GM12878 (cell line): Measurements from ENCODE around the gene MMP12. TPM values are rescaled to one million over a fixed set of nuclear protein-coding genes. Genes with fewer than 3 reads are reported as not detected.

Source experiments
- ATAC-seq: fragments of 200-7000 bp; cut with Tn5 transposase; 3 replicates; pipeline ENCODE4 v1.9.1; 2020; ENCODE audit warnings: mild to moderate bottlenecking, moderate library complexity
- BruUV-seq: library from RNA; stranded (reverse); fragments of 400-500 nt; replicated peaks from 2 replicates; lab custom pipeline; 2021; lab: Mats Ljungman, UMichigan
- CTCF ChIA-PET: fragments of 300-600 bp; sonication (Branson Sonifier 250); formaldehyde crosslinking; extraction: SDS; loops from one replicate; lab custom pipeline; 2021; ENCODE audit warnings: inconsistent platforms; lab: Yijun Ruan, JAX
- POLR2A ChIA-PET: fragments of 350-600 bp; formaldehyde crosslinking; extraction: SDS; loops from one replicate; lab custom pipeline; 2021; ENCODE audit warnings: inconsistent platforms; lab: Charles Lee
- RAD21 ChIA-PET: fragments of 300-600 bp; sonication (Branson Sonifier 250); formaldehyde crosslinking; loops from one replicate; lab custom pipeline; 2023; ENCODE audit warnings: antibody characterized with exemption; ENCODE audit not compliant: unreplicated experiment; lab: Charles Lee
- SMC1A ChIA-PET: fragments of 300-600 bp; sonication (Branson Sonifier 250); formaldehyde crosslinking; loops from one replicate; lab custom pipeline; 2023; ENCODE audit not compliant: unreplicated experiment, uncharacterized antibody; lab: Charles Lee
- DNase-seq: peaks from one replicate; pipeline ENCODE4 v3.0.0-alpha.2; 2011; ENCODE audit warnings: low read depth, low spot score
- FAIRE-seq: peaks from 3 replicates; lab custom pipeline; 2011; peaks lifted over from hg19 to GRCh38; lab: Jason Lieb, UNC
- H2AFZ ChIP-seq: 2 replicates; pipeline ENCODE4 v1.6.0; 2011; ENCODE audit warnings: low read depth, low read length, control low read depth; ENCODE audit not compliant: control insufficient read depth
- H3K27ac ChIP-seq: 2 replicates; pipeline ENCODE4 v1.5.1; 2011; ENCODE audit warnings: control low read depth; ENCODE audit not compliant: control insufficient read depth, insufficient read depth
- H3K27me3 ChIP-seq, 2 experiments: replicated peaks in 1 of 2; 2 replicates each; pipeline versions ENCODE4 v1.6.0 to v1.6.1; 2011; ENCODE audit warnings: low read length in 1 of 2; ENCODE audit not compliant: control insufficient read depth in 2 of 2, insufficient read depth in 2 of 2
- H3K36me3 ChIP-seq, 2 experiments: 2 replicates each; pipeline ENCODE4 v1.5.1; 2011; ENCODE audit warnings: low read length in 1 of 2; ENCODE audit not compliant: control insufficient read depth in 2 of 2, insufficient read depth in 2 of 2
- H3K4me1 ChIP-seq: 2 replicates; pipeline ENCODE4 v1.6.1; 2011; ENCODE audit warnings: mild to moderate bottlenecking, low read length, moderate library complexity, mixed read lengths; ENCODE audit not compliant: control insufficient read depth, insufficient read depth
- H3K4me2 ChIP-seq: 2 replicates; pipeline ENCODE4 v1.6.0; 2011; ENCODE audit warnings: control low read depth; ENCODE audit not compliant: control insufficient read depth, insufficient read depth
- H3K4me3 ChIP-seq: fragments of 200-600 bp; sonication (generic); 2 replicates; pipeline ENCODE4 v1.5.1; 2016
- H3K79me2 ChIP-seq: 2 replicates; pipeline ENCODE4 v1.6.0; 2011; ENCODE audit warnings: low read length; ENCODE audit not compliant: control insufficient read depth, insufficient read depth
- H3K9ac ChIP-seq: 2 replicates; pipeline ENCODE4 v1.8.0; 2011; ENCODE audit warnings: low read length, control low read depth, mixed read lengths; ENCODE audit not compliant: control insufficient read depth, insufficient read depth
- H3K9me3 ChIP-seq: replicated peaks from 3 replicates; pipeline ENCODE4 v1.5.1; 2011; ENCODE audit warnings: mild to moderate bottlenecking, low read length; ENCODE audit not compliant: control insufficient read depth, insufficient read depth
- H4K20me1 ChIP-seq: 2 replicates; pipeline ENCODE4 v1.6.0; 2011; ENCODE audit not compliant: control insufficient read depth, insufficient read depth
- ASH2L ChIP-seq: fragments of 300-600, 200-600 bp; sonication (generic); IDR thresholded peaks from 2 replicates; pipeline ENCODE4 v1.6.1; 2017; ENCODE audit warnings: low read depth, mild to moderate bottlenecking, borderline replicate concordance
- FOXM1 ChIP-seq: IDR thresholded peaks from 2 replicates; pipeline ENCODE4 v1.6.1; 2012; ENCODE audit warnings: low read depth, mild to moderate bottlenecking, inconsistent platforms, low read length, moderate library complexity
- MTA3 ChIP-seq: IDR thresholded peaks from 2 replicates; pipeline ENCODE4 v1.6.1; 2012; ENCODE audit warnings: low read length, inconsistent platforms, borderline replicate concordance
- NBN ChIP-seq: fragments of 450-650 bp; IDR thresholded peaks from 2 replicates; pipeline ENCODE4 v1.6.1; 2016
- RCOR1 ChIP-seq: conservative IDR thresholded peaks from 2 replicates; pipeline ENCODE4 v1.6.1; 2012; ENCODE audit warnings: low read depth, low read length, improper control_type of control experiment
- RELA ChIP-seq: fragments of 450-650 bp; IDR thresholded peaks from 2 replicates; pipeline ENCODE4 v1.8.0; 2014; ENCODE audit warnings: borderline replicate concordance; ENCODE audit not compliant: partially characterized antibody
- RFX5 ChIP-seq: IDR thresholded peaks from 2 replicates; pipeline ENCODE4 v1.6.1; 2011; ENCODE audit warnings: low read depth, low read length, improper control_type of control experiment
- SMC3 ChIP-seq: IDR thresholded peaks from 2 replicates; pipeline ENCODE4 v1.6.1; 2011; ENCODE audit warnings: low read length, improper control_type of control experiment, borderline replicate concordance
- SRF ChIP-seq, 2 experiments: IDR thresholded peaks; 2 replicates each; pipeline ENCODE4 v1.6.1; 2011; ENCODE audit warnings: low read depth in 2 of 2, low read length in 2 of 2, mild to moderate bottlenecking in 1 of 2, moderate library complexity in 1 of 2
- ZBED1 ChIP-seq: IDR thresholded peaks from 2 replicates; pipeline ENCODE4 v1.6.1; 2016; ENCODE audit warnings: borderline replicate concordance
- ZSCAN29 ChIP-seq: fragments of 450-650 bp; IDR thresholded peaks from 2 replicates; pipeline ENCODE4 v1.6.1; 2017; ENCODE audit warnings: mild to moderate bottlenecking, moderate library complexity
- WGBS: methylation state at CpG from one replicate; pipeline ENCODE4 v1.1.6; 2016; ENCODE audit warnings: low lambda C conversion rate; ENCODE audit not compliant: insufficient replicate concordance, insufficient coverage; ENCODE audit errors: missing lambda C conversion rate; 5-methylcytosine and 5-hydroxymethylcytosine counted together
- in situ Hi-C: fragments of 300-500 bp; cut with MboI; formaldehyde crosslinking; loops from 9 replicates; pipeline ENCODE4 v1.14.3; 2018; ENCODE audit warnings: mixed read lengths
- intact Hi-C: fragments of 100-400 bp; cut with micrococcal nuclease; formaldehyde crosslinking; loops from one replicate; pipeline ENCODE4 v1.14.2; 2022; ENCODE audit not compliant: unreplicated experiment
- polyA plus RNA-seq, 11 experiments: library from polyadenylated mRNA; depleted of rRNA in 4 of 11; unstranded in 6 of 11; stranded (reverse) in 5 of 11; fragments of >200 nt; fragmentation: Nextera tagmentation in 4 of 11; fragmentation: Illumina TruSeq in 1 of 11; extraction: Ambion mirVana in 4 of 11; extraction: Trizol in 1 of 11; gene quantifications; 1 replicate in 1 of 11; 2 replicates in 10 of 11; pipeline versions ENCODE4 v1.2.1 to v1.2.3, GENCODE V29; 2011 to 2016; ENCODE audit warnings: inconsistent platforms in 2 of 11, missing spikeins in 2 of 11, low read depth in 1 of 11
- total RNA-seq, 4 experiments: library from RNA; depleted of rRNA in 3 of 4; stranded (reverse); fragments of >200 nt in 3 of 4; fragmentation: Illumina TruSeq in 1 of 4; extraction: Trizol in 1 of 4; gene quantifications; 2 replicates each; pipeline versions ENCODE4 v1.2.1 to v1.2.3, GENCODE V29; 2013 to 2021
- TF ChIP-seq, protein P1 (sequence below): fragments of 450-650 bp; IDR thresholded peaks from 2 replicates; pipeline ENCODE4 v1.6.1; 2018; ENCODE audit warnings: mild to moderate bottlenecking, low read depth, moderate library complexity; ENCODE audit not compliant: partially characterized antibody
- TF ChIP-seq, protein P2 (sequence below): fragments of 450-650 bp; formaldehyde crosslinking; IDR thresholded peaks from 2 replicates; pipeline ENCODE4 v1.5.0; 2022; ENCODE audit warnings: mild to moderate bottlenecking, missing genetic modification characterization
- TF ChIP-seq, protein P3 (sequence below): IDR thresholded peaks from 2 replicates; pipeline ENCODE4 v1.6.1; 2012; ENCODE audit warnings: low read depth, low read length, improper control_type of control experiment
- TF ChIP-seq, protein P4 (sequence below): IDR thresholded peaks from 2 replicates; pipeline ENCODE4 v1.6.1; 2012; ENCODE audit warnings: low read length, inconsistent platforms

The MMP12 gene
- total and polyA plus RNA-seq, 10 of the 15 experiments (the other 5 are each of a cell fraction or from before 2014, with no cell fraction given), result 0.14 TPM; not detected in 9

DNA sequence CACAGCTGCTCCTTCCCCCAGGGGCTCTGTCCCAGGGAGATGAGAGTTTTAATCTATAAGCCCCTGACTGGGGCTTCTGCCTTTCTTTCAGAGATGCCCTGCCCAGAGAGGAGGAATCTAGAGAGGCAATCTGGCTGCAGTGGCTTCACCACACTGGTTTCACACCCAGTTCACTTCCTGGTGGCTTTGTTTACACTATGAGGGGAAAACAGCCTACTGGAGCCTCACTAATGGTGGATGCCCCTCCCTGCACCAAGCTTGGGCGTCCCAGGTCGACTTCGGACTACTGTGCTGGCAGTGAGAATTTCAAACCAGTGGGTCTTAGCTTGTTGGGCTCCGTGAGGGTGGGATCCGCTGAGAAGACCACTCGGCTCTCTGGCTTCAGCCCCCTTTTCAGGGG is 55.3 kb downstream of the MMP12 start (continued):
- TF ChIP-seq, protein P1, sequence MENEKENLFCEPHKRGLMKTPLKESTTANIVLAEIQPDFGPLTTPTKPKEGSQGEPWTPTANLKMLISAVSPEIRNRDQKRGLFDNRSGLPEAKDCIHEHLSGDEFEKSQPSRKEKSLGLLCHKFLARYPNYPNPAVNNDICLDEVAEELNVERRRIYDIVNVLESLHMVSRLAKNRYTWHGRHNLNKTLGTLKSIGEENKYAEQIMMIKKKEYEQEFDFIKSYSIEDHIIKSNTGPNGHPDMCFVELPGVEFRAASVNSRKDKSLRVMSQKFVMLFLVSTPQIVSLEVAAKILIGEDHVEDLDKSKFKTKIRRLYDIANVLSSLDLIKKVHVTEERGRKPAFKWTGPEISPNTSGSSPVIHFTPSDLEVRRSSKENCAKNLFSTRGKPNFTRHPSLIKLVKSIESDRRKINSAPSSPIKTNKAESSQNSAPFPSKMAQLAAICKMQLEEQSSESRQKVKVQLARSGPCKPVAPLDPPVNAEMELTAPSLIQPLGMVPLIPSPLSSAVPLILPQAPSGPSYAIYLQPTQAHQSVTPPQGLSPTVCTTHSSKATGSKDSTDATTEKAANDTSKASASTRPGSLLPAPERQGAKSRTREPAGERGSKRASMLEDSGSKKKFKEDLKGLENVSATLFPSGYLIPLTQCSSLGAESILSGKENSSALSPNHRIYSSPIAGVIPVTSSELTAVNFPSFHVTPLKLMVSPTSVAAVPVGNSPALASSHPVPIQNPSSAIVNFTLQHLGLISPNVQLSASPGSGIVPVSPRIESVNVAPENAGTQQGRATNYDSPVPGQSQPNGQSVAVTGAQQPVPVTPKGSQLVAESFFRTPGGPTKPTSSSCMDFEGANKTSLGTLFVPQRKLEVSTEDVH, result no peak
- no peak for TF ChIP-seq RFX5

DNA sequence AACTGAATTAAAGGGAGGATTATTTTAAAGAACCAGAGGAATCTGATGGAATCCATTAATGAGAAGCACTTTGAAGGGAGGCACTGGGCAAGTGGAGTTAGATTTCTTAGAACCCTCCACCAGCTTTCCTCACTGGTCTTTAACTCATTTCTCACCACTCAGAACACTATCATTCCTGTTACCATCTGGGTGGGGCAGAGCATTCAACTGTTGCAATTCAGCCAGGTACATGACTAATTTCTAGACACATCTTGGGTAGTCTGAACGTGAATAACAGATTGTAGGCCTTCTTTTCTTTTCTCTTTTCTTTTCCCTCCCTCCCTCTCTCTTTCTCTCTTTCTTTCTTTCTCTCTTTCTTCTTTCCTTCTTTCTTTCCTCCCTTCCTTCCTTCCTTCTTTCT is 61.3 kb downstream of the MMP12 start:
- intact Hi-C loops, result no loop called here
- in situ Hi-C loops, result no loop called here
- BruUV-seq, result no TSS peak

More for the DNA sequence above, 61.3 kb downstream of the MMP12 start:
- Histone ChIP-seq H3K9me3 (no peaks in the 10 kb centered on the region), H2AFZ (no peak overlapping the region), H3K79me2 (no peaks in the 10 kb centered on the region), H3K27me3 (peaks cover 0 to 2% of the 10 kb centered on the region in 2 experiments; a peak in 1 of 4 replicates), H3K4me2 (no peak overlapping the region), H3K9ac (no peak overlapping the region), H4K20me1 (no peaks in the 10 kb centered on the region), H3K36me3 (no peaks in the 10 kb centered on the region), H3K27ac (no peak overlapping the region), H3K4me3 (no peak overlapping the region), H3K4me1 (no peaks in the 10 kb centered on the region)
- POLR2A ChIA-PET, result no interaction called here
- no peak for ATAC-seq
- RAD21 ChIA-PET, result no interaction called here
- 0% methylated on average over 1 of the region's 1 CpG for WGBS
- CTCF ChIA-PET, result no interaction called here
- no peak for FAIRE-seq
- TF ChIP-seq RCOR1, result no peak
- TF ChIP-seq, protein P2, sequence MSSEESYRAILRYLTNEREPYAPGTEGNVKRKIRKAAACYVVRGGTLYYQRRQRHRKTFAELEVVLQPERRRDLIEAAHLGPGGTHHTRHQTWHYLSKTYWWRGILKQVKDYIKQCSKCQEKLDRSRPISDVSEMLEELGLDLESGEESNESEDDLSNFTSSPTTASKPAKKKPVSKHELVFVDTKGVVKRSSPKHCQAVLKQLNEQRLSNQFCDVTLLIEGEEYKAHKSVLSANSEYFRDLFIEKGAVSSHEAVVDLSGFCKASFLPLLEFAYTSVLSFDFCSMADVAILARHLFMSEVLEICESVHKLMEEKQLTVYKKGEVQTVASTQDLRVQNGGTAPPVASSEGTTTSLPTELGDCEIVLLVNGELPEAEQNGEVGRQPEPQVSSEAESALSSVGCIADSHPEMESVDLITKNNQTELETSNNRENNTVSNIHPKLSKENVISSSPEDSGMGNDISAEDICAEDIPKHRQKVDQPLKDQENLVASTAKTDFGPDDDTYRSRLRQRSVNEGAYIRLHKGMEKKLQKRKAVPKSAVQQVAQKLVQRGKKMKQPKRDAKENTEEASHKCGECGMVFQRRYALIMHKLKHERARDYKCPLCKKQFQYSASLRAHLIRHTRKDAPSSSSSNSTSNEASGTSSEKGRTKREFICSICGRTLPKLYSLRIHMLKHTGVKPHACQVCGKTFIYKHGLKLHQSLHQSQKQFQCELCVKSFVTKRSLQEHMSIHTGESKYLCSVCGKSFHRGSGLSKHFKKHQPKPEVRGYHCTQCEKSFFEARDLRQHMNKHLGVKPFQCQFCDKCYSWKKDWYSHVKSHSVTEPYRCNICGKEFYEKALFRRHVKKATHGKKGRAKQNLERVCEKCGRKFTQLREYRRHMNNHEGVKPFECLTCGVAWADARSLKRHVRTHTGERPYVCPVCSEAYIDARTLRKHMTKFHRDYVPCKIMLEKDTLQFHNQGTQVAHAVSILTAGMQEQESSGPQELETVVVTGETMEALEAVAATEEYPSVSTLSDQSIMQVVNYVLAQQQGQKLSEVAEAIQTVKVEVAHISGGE, result no peak
- TF ChIP-seq NBN, result no peak
- TF ChIP-seq FOXM1, result no peak
- TF ChIP-seq SMC3, result no peak
- no peak for TF ChIP-seq MTA3
- TF ChIP-seq ZBED1, result no peak
- no peak for TF ChIP-seq ASH2L
- TF ChIP-seq, protein P3, sequence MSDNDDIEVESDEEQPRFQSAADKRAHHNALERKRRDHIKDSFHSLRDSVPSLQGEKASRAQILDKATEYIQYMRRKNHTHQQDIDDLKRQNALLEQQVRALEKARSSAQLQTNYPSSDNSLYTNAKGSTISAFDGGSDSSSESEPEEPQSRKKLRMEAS, result no peak
- no peak for TF ChIP-seq RELA
- no peak for TF ChIP-seq SRF (IDR thresholded peaks at IDR 0.05; ENCODE audit: low read depth in 2 of 2, low read length in 2 of 2)
- TF ChIP-seq, protein P4, sequence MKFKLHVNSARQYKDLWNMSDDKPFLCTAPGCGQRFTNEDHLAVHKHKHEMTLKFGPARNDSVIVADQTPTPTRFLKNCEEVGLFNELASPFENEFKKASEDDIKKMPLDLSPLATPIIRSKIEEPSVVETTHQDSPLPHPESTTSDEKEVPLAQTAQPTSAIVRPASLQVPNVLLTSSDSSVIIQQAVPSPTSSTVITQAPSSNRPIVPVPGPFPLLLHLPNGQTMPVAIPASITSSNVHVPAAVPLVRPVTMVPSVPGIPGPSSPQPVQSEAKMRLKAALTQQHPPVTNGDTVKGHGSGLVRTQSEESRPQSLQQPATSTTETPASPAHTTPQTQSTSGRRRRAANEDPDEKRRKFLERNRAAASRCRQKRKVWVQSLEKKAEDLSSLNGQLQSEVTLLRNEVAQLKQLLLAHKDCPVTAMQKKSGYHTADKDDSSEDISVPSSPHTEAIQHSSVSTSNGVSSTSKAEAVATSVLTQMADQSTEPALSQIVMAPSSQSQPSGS, result no peak
- no peak for TF ChIP-seq ZSCAN29
- SMC1A ChIA-PET, result no interaction called here
- DNase-seq, result no peak
